Stomach (tissue), 9 donors: ENCODE results near the gene KLHL18. TPM values are rescaled to one million over a fixed set of nuclear protein-coding genes. Genes with fewer than 3 reads are reported as not detected.

Source experiments
- DNase-seq, 2 donors: peaks; one replicate each; pipeline versions ENCODE4 v3.0.0 to v3.0.0-alpha.2; 2013 to 2019
- H3K27ac ChIP-seq, 5 donors: fragments of 200-600 bp in 4 of 5; sonication (generic) in 4 of 5; one replicate each; pipeline ENCODE4 v1.5.1; 2013 to 2019; ENCODE audit warnings: mild to moderate bottlenecking in 1 of 5, moderate library complexity in 1 of 5
- H3K27me3 ChIP-seq, 3 donors: fragments of 200-600 bp; sonication (generic); one replicate each; pipeline ENCODE4 v1.5.1; 2017 to 2019; ENCODE audit warnings: mixed run types in 1 of 3
- H3K36me3 ChIP-seq, 4 donors: fragments of 200-600 bp; sonication (generic); 1 replicate in 3 of 4; 2 replicates in 1 of 4; pipeline ENCODE4 v1.5.1; 2016 to 2019
- H3K4me1 ChIP-seq, 4 donors: fragments of 200-600 bp; sonication (generic); one replicate each; pipeline ENCODE4 v1.5.1; 2016 to 2019
- H3K4me3 ChIP-seq, 4 donors: fragments of 200-600 bp; sonication (generic) in 3 of 4; one replicate each; pipeline ENCODE4 v1.5.1; 2016 to 2019; ENCODE audit warnings: mild to moderate bottlenecking in 1 of 4
- H3K9me3 ChIP-seq, 4 donors: fragments of 200-600 bp; sonication (generic); one replicate each; pipeline ENCODE4 v1.5.1; 2016 to 2019
- EP300 ChIP-seq: sonication (generic); formaldehyde crosslinking; IDR thresholded peaks from one replicate; pipeline ENCODE4 v1.6.1; 2017; ENCODE audit warnings: antibody characterized with exemption
- POLR2A ChIP-seq, 4 donors: fragments of 450-650 bp; IDR thresholded peaks; one replicate each; pipeline ENCODE4 v1.6.1; 2016; ENCODE audit warnings: antibody characterized with exemption in 4 of 4, control low read depth in 2 of 4, mild to moderate bottlenecking in 1 of 4, moderate library complexity in 1 of 4
- POLR2AphosphoS5 ChIP-seq, 3 donors: sonication (generic); formaldehyde crosslinking; IDR thresholded peaks; one replicate each; pipeline ENCODE4 v1.6.1; 2016; ENCODE audit warnings: antibody characterized with exemption in 3 of 3
- WGBS, 5 donors: extraction: QIAGEN DNeasy Blood & Tissue Kit in 3 of 5; methylation state at CpG; one replicate each; pipeline versions ENCODE4 v1.1.5 to v1.1.7; 2013 to 2018; 5-methylcytosine and 5-hydroxymethylcytosine counted together
- intact Hi-C: fragments of 100-400 bp; cut with DNase I; formaldehyde crosslinking; loops from one replicate; pipeline ENCODE4 v1.15.1; 2023; ENCODE audit warnings: low total_unique reads
- polyA plus RNA-seq, 3 donors: library from polyadenylated mRNA; stranded (reverse); fragments of 200-250 nt; gene quantifications; one replicate each; pipeline ENCODE4 v1.2.3, GENCODE V29; 2013
- total RNA-seq, 5 donors: library from RNA; depleted of rRNA; stranded (reverse); fragments of >200 nt; gene quantifications; one replicate each; pipeline versions ENCODE4 v1.1.0 to v1.2.3, GENCODE V29; 2014 to 2016
- TF ChIP-seq, protein P1 (sequence below), 7 experiments: fragments of 450-650 bp in 4 of 7; fragments of 200-600 bp in 3 of 7; sonication (generic) in 3 of 7; IDR thresholded peaks; one replicate each; pipeline ENCODE4 v1.5.1; 2016 to 2019; ENCODE audit warnings: antibody characterized with exemption in 7 of 7, control low read depth in 2 of 7, mild to moderate bottlenecking in 1 of 7
- donor health status: healthy with polysubstance abuse.
- donor health status: Bipolar disorder and iron deficiency.
- donor health status: healthy.

The KLHL18 gene
- total and polyA plus RNA-seq, 8 donors, result 7.6 to 29.8 (median 17.6) TPM

DNA sequence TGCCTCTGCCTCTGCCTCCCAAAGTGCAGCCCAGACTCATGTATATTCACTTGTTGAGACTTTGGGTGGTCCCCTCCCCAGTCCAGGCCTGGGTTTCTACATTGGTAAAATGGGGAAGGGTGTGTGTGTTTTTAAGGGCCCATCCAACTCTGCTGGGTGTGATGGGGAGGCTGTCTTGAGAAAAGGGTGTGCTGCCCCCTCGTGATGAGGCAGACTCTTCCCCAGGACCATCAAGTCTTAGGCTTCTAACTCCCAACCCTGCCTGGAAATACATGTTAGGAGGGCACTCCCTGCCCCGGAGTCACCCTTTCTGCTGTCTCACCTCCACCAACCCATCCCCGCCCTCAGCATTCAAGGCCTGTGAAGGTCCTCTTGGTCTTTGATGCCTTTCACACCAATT lies 93.6 kb downstream of the KLHL18 start:
- Histone ChIP-seq H3K9me3 (no peaks in the 10 kb centered on the region), H3K4me1 (peaks cover 11 to 35% (median 23%) of the 10 kb centered on the region in 4 donors), H3K27ac (no peak overlapping the region), H3K27me3 (peaks cover 0 to 9% (median 0%) of the 10 kb centered on the region in 3 donors), H3K36me3 (no peaks in the 10 kb centered on the region), H3K4me3 (no peak overlapping the region)
- no peak for TF ChIP-seq POLR2A (IDR thresholded peaks at IDR 0.05)
- no peak for TF ChIP-seq POLR2AphosphoS5 (IDR thresholded peaks at IDR 0.05)
- no peak for TF ChIP-seq EP300
- TF ChIP-seq, protein P1, sequence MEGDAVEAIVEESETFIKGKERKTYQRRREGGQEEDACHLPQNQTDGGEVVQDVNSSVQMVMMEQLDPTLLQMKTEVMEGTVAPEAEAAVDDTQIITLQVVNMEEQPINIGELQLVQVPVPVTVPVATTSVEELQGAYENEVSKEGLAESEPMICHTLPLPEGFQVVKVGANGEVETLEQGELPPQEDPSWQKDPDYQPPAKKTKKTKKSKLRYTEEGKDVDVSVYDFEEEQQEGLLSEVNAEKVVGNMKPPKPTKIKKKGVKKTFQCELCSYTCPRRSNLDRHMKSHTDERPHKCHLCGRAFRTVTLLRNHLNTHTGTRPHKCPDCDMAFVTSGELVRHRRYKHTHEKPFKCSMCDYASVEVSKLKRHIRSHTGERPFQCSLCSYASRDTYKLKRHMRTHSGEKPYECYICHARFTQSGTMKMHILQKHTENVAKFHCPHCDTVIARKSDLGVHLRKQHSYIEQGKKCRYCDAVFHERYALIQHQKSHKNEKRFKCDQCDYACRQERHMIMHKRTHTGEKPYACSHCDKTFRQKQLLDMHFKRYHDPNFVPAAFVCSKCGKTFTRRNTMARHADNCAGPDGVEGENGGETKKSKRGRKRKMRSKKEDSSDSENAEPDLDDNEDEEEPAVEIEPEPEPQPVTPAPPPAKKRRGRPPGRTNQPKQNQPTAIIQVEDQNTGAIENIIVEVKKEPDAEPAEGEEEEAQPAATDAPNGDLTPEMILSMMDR (IDR thresholded peaks at IDR 0.05), result no peak
- no peak for DNase-seq
- WGBS, 5 donors, result 74 to 88% (median 82%) methylated on average over 3 of the region's 3 CpGs
- intact Hi-C loops, result no loop called here

DNA sequence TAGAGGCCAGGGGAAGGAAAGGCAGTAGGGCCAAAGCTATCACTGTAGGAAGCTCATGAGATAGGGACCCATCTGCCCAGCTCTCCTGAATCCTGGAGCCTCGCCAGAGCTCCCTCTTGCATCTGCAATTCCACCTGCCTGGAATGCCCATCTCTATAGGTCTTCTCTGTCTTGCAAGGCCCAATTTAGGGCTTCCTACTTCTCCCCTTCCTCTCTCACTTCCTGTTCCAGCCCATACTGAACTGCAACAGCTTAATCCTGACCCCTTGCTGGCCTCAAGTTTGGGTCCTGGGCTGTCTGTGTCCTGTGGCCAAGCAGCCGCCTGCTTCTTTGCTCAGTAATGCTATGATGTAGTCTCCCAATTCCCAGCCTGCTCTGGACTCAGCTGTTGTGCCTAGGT lies 94.4 kb downstream of the KLHL18 start:
- DNase-seq, result peak in 1 of 2 donors; percentile 20
- Histone ChIP-seq H3K4me1 (peaks cover 19 to 41% (median 30%) of the 10 kb centered on the region in 4 donors), H3K27me3 (peaks cover 0 to under 1% (median 0%) of the 10 kb centered on the region in 3 donors), H3K9me3 (no peaks in the 10 kb centered on the region), H3K4me3 (no peak overlapping the region), H3K27ac (no peak overlapping the region), H3K36me3 (no peaks in the 10 kb centered on the region)
- WGBS, 5 donors, result 75 to 100% (median 91%) methylated on average over 2 of the region's 2 CpGs
- no peak for TF ChIP-seq EP300
- no peak for TF ChIP-seq POLR2AphosphoS5 (IDR thresholded peaks at IDR 0.05)
- TF ChIP-seq, protein P1 (IDR thresholded peaks at IDR 0.05), result no peak
- no peak for TF ChIP-seq POLR2A (IDR thresholded peaks at IDR 0.05)
- intact Hi-C loops, result no loop called here

DNA sequence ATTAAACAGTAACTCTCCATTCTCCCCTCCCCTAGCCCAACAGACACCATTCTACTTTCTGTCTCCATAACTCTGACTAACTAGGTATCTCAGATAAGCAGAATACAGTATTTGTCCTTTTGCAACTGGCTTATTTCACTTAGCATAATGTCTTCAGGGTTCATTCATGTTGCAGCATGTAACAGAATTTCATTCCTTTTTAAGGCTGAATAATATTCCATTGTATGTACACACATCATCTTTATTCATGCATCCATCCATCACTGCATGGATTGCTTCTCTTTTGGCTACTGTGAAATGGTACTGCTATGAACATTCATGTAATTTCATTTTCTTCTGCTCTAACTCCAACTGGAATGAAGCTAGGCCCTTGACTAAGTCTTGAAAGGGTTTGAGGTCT lies 96.1 kb downstream of the KLHL18 start:
- no peak overlapping the region for H3K4me3 ChIP-seq
- H3K27me3 ChIP-seq, result no peaks in the 10 kb centered on the region
- intact Hi-C loops, result no loop called here
- TF ChIP-seq POLR2A (IDR thresholded peaks at IDR 0.05) (no peak), EP300 (no peak), POLR2AphosphoS5 (IDR thresholded peaks at IDR 0.05) (no peak)
- TF ChIP-seq, protein P1 (IDR thresholded peaks at IDR 0.05), result no peak
- no peak overlapping the region for H3K27ac ChIP-seq
- no peaks in the 10 kb centered on the region for H3K36me3 ChIP-seq
- no peaks in the 10 kb centered on the region for H3K9me3 ChIP-seq
- DNase-seq, result no peak
- peaks cover 32 to 56% (median 44%) of the 10 kb centered on the region in 4 donors for H3K4me1 ChIP-seq

DNA sequence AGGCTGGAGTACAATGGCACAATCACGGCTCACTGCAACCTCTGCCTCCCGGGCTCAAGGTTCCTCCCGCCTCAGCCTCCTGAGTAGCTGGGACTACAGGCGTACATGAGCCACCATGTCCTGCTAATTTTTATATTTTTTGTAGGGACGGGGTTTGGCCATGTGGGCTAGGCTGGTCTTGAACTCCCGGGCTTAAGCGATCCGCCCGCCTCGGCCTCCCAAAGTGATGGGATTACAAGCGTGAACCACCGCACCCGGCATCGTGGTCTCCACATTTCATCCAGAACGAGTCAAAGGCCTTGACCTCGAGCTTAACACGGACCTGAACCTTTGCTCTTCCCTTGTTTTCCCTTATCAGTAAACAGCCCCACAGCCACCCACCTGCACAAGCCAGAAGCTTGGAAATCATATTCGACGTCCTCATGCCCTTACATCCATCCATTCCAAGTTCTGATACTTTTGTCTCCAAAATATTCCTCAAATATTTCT lies 96.7 kb downstream of the KLHL18 start:
- 68 to 85% (median 70%) methylated on average over 19 of the region's 19 CpGs for WGBS, 5 donors
- DNase-seq, result peak in 1 of 2 donors; percentile 27
- Histone ChIP-seq H3K27me3 (no peaks in the 10 kb centered on the region), H3K4me3 (peak overlapping the region; percentile 77 to 100 (median 81)), H3K36me3 (no peaks in the 10 kb centered on the region), H3K27ac (peak overlapping the region in 4 of 5 donors; percentile 94 to 98 (median 95)), H3K4me1 (peaks cover 32 to 61% (median 44%) of the 10 kb centered on the region in 4 donors), H3K9me3 (no peaks in the 10 kb centered on the region)
- TF ChIP-seq POLR2AphosphoS5 (IDR thresholded peaks at IDR 0.05) (no peak), POLR2A (IDR thresholded peaks at IDR 0.05) (no peak), EP300 (no peak)
- TF ChIP-seq, protein P1 (IDR thresholded peaks at IDR 0.05), result no peak
- intact Hi-C loops, result no loop called here
